Stomach smooth muscle (tissue), 2 donors: ENCODE results near the gene LSM12.
A peak's percentile ranks its signal among the peaks of the same experiment; 100 is the strongest.

Experiments used
- H3K27ac ChIP-seq: one replicate; pipeline ENCODE4 v1.7.0; 2013; ENCODE audit warnings: mild to moderate bottlenecking, low read length, inconsistent platforms
- H3K27me3 ChIP-seq, 2 donors: one replicate each; pipeline ENCODE4 v1.7.0; 2013; ENCODE audit warnings: low read length in 2 of 2; ENCODE audit not compliant: insufficient read depth in 2 of 2, control insufficient read depth in 1 of 2
- H3K36me3 ChIP-seq, 2 donors: one replicate each; pipeline ENCODE4 v1.7.0; 2013; ENCODE audit warnings: low read length in 2 of 2; ENCODE audit not compliant: control insufficient read depth in 2 of 2, insufficient read depth in 2 of 2
- H3K4me1 ChIP-seq: one replicate; pipeline ENCODE4 v1.7.0; 2013; ENCODE audit warnings: low read length; ENCODE audit not compliant: control insufficient read depth, insufficient read depth
- H3K4me3 ChIP-seq, 2 donors: one replicate each; pipeline ENCODE4 v1.7.0; 2013; ENCODE audit warnings: low read length in 2 of 2
- H3K9ac ChIP-seq, 2 donors: one replicate each; pipeline ENCODE4 v1.7.0; 2013; ENCODE audit warnings: low read length in 2 of 2, mild to moderate bottlenecking in 1 of 2
- H3K9me3 ChIP-seq, 2 donors: one replicate each; pipeline ENCODE4 v1.7.0; 2013; ENCODE audit warnings: low read length in 2 of 2; ENCODE audit not compliant: control insufficient read depth in 2 of 2
- donor health status: healthy.
- donor health status: Pancreatic carcinoma.

Gene LSM12

GRCh38 chr17:43994272-43995149 lies 72.0 kb downstream of the LSM12 start:
- no peaks in the 10 kb centered on the region for H3K36me3 ChIP-seq
- H3K9me3 ChIP-seq: no peaks in the 10 kb centered on the region
- H3K27me3 ChIP-seq: peaks cover 13 to 16% of the 10 kb centered on the region in 2 donors
- no peak overlapping the region for H3K27ac ChIP-seq
- H3K9ac ChIP-seq: peak overlapping the region in 1 of 2 donors; percentile 38
- H3K4me1 ChIP-seq: peaks cover 6% of the 10 kb centered on the region
- H3K4me3 ChIP-seq: peak overlapping the region; percentile 25 to 55

- peaks cover 6% of the 10 kb centered on the region for H3K4me1 ChIP-seq
- no peak overlapping the region for H3K4me3 ChIP-seq
- peaks cover 16 to 20% of the 10 kb centered on the region in 2 donors for H3K27me3 ChIP-seq
- H3K36me3 ChIP-seq: no peaks in the 10 kb centered on the region
- no peak overlapping the region for H3K27ac ChIP-seq
- H3K9ac ChIP-seq: no peak overlapping the region
- no peaks in the 10 kb centered on the region for H3K9me3 ChIP-seq
Observed at GRCh38 chr17:43992641-43993040, 73.8 kb downstream of the LSM12 start.

GRCh38 chr17:43988301-43988700 lies 78.2 kb downstream of the LSM12 start:
- peaks cover 21 to 33% of the 10 kb centered on the region in 2 donors for H3K27me3 ChIP-seq
- H3K9me3 ChIP-seq: no peaks in the 10 kb centered on the region
- no peak overlapping the region for H3K4me3 ChIP-seq
- H3K4me1 ChIP-seq: peaks cover 9% of the 10 kb centered on the region
- no peak overlapping the region for H3K9ac ChIP-seq
- no peak overlapping the region for H3K27ac ChIP-seq
- no peaks in the 10 kb centered on the region for H3K36me3 ChIP-seq

- H3K36me3 ChIP-seq: no peaks in the 10 kb centered on the region
- peaks cover 30 to 41% of the 10 kb centered on the region in 2 donors for H3K27me3 ChIP-seq
- H3K27ac ChIP-seq: no peak overlapping the region
- no peaks in the 10 kb centered on the region for H3K9me3 ChIP-seq
- H3K4me1 ChIP-seq: peaks cover 9% of the 10 kb centered on the region
- H3K4me3 ChIP-seq: no peak overlapping the region
- no peak overlapping the region for H3K9ac ChIP-seq
Observed at GRCh38 chr17:43987131-43988021, 79.1 kb downstream of the LSM12 start.

- peaks cover 9% of the 10 kb centered on the region for H3K4me1 ChIP-seq
- no peak overlapping the region for H3K9ac ChIP-seq
- H3K27ac ChIP-seq: no peak overlapping the region
- H3K9me3 ChIP-seq: no peaks in the 10 kb centered on the region
- H3K4me3 ChIP-seq: no peak overlapping the region
- no peaks in the 10 kb centered on the region for H3K36me3 ChIP-seq
- H3K27me3 ChIP-seq: peaks cover 36 to 46% of the 10 kb centered on the region in 2 donors
Observed at GRCh38 chr17:43986225-43986981, 80.1 kb downstream of the LSM12 start.

DNA sequence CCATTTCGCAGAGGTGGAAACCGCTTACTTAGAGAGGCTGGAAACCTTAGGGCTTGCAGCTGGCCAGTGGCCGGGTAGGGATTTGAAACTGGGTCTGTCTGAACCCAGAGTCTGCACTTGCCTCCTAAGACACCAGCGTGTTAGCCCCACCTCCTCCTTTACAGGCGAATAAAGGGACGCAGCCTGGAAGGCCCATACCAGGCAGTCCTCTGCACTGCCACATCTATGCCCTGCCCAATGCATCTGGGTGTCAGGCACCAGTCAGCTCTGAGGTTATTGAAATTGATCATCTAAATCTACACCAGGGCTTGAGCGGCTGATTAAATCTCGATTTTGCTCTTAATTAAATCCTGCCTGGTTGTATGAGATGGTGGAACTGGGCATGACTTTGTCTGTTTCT lies 82.0 kb downstream of the LSM12 start:
- H3K9me3 ChIP-seq: no peaks in the 10 kb centered on the region

More for the DNA sequence above, 82.0 kb downstream of the LSM12 start:
- no peaks in the 10 kb centered on the region for H3K36me3 ChIP-seq
- peak overlapping the region in 1 of 2 donors; percentile 60 for H3K4me3 ChIP-seq
- H3K27me3 ChIP-seq: peaks cover 36 to 48% of the 10 kb centered on the region in 2 donors
- no peak overlapping the region for H3K27ac ChIP-seq
- H3K4me1 ChIP-seq: peaks cover 9% of the 10 kb centered on the region
- H3K9ac ChIP-seq: no peak overlapping the region
